Measurements from ENCODE around the gene GLT8D2. TPM values are rescaled to one million over a fixed set of nuclear protein-coding genes. Genes with fewer than 3 reads are reported as not detected.

GLT8D2 gene
- total and polyA plus RNA-seq, 7 experiments from 2014 or later = 0.15 to 0.43 TPM; not detected in 5

- Histone ChIP-seq H3K4me3 (ENCODE audit: low read length) (no peak overlapping the region), H3K9me3 (ENCODE audit: control insufficient read depth in 2 of 3, low read length in 3 of 3) (no peaks in the 10 kb centered on the region), H3K36me3 (ENCODE audit: control insufficient read depth in 2 of 3, insufficient read depth in 3 of 3, low read length in 3 of 3) (peaks cover 7 to 62% (median 17%) of the 10 kb centered on the region in 3 experiments), H3K27me3 (ENCODE audit: control insufficient read depth in 2 of 2, insufficient read depth in 2 of 2, low read length in 2 of 2) (no peaks in the 10 kb centered on the region), H3K27ac (ENCODE audit: low read depth, low read length) (no peak overlapping the region), H3K4me1 (ENCODE audit: control insufficient read depth in 2 of 2, insufficient read depth in 2 of 2, low read length in 2 of 2) (no peaks in the 10 kb centered on the region)
- Mint-ChIP-seq H3K36me3 (peaks cover 0 to 30% (median 15%) of the 10 kb centered on the region in 5 donors), H3K27ac (peak overlapping the region in 4 of 9 donors; percentile 8 to 83 (median 42)), H3K9me3 (peaks cover 0 to 2% (median 0%) of the 10 kb centered on the region in 11 donors), H3K27me3 (no peaks in the 10 kb centered on the region), H3K4me1 (peaks cover 8 to 30% (median 20%) of the 10 kb centered on the region in 7 donors), H3K4me3 (no peak overlapping the region)
- intact Hi-C loops (cut with micrococcal nuclease) = no loop called here
- CTCF ChIA-PET = no interaction called here
- no peak for ATAC-seq
- POLR2A ChIA-PET = no interaction called here
- DNase-seq = no peak
Measured at GRCh38 chr12:103978384-103978982, 71.5 kb downstream of the GLT8D2 start.

GRCh38 chr12:103975368-103975767 lies 74.6 kb downstream of the GLT8D2 start:
- Mint-ChIP-seq H3K27me3 (no peaks in the 10 kb centered on the region), H3K36me3 (peaks cover 0 to 21% (median 11%) of the 10 kb centered on the region in 5 donors), H3K27ac (peak overlapping the region in 2 of 9 donors; percentile 67 to 82), H3K4me3 (no peak overlapping the region), H3K9me3 (peaks cover 0 to 2% (median 0%) of the 10 kb centered on the region in 11 donors), H3K4me1 (peaks cover 16 to 58% (median 46%) of the 10 kb centered on the region in 7 donors)
- ATAC-seq = no peak
- no peaks in the 10 kb centered on the region for H3K9me3 ChIP-seq (ENCODE audit: control insufficient read depth in 2 of 3, low read length in 3 of 3)
- intact Hi-C loops (cut with micrococcal nuclease) = no loop called here
- no peaks in the 10 kb centered on the region for H3K4me1 ChIP-seq (ENCODE audit: control insufficient read depth in 2 of 2, insufficient read depth in 2 of 2, low read length in 2 of 2)
- no peaks in the 10 kb centered on the region for H3K27me3 ChIP-seq (ENCODE audit: control insufficient read depth in 2 of 2, insufficient read depth in 2 of 2, low read length in 2 of 2)
- peaks cover 0 to 33% (median 5%) of the 10 kb centered on the region in 3 experiments for H3K36me3 ChIP-seq (ENCODE audit: control insufficient read depth in 2 of 3, insufficient read depth in 3 of 3, low read length in 3 of 3)
- ChIA-PET POLR2A (no interaction called here), CTCF (no interaction called here)
- no peak overlapping the region for H3K4me3 ChIP-seq (ENCODE audit: low read length)
- no peak for DNase-seq
- no peak overlapping the region for H3K27ac ChIP-seq (ENCODE audit: low read depth, low read length)

GRCh38 chr12:103973909-103974308 lies 76.1 kb downstream of the GLT8D2 start:
- no peaks in the 10 kb centered on the region for H3K9me3 ChIP-seq (ENCODE audit: control insufficient read depth in 2 of 3, low read length in 3 of 3)
- Mint-ChIP-seq H3K4me3 (peak overlapping the region in 1 of 10 donors; percentile 35), H3K9me3 (peaks cover 0 to 2% (median 0%) of the 10 kb centered on the region in 11 donors), H3K36me3 (peaks cover 0 to 23% (median 11%) of the 10 kb centered on the region in 5 donors), H3K27ac (peak overlapping the region in 4 of 9 donors; percentile 45 to 70 (median 56)), H3K27me3 (no peaks in the 10 kb centered on the region), H3K4me1 (peaks cover 18 to 68% (median 61%) of the 10 kb centered on the region in 7 donors)
- ChIA-PET POLR2A (interaction anchor here (0.8 to 2.0 kb wide), 3 partner anchors 8 to 44 kb away, joined by 3 to 9 read pairs (median 8); partner anchors contain the start of gene HSP90B1), CTCF (interaction anchor here (0.6 kb wide), 1 partner anchor 147 kb away, joined by 8 read pairs; no protein-coding TSS in a partner anchor)
- DNase-seq = no peak
- peaks cover 9 to 14% of the 10 kb centered on the region in 2 donors for H3K4me1 ChIP-seq (ENCODE audit: control insufficient read depth in 2 of 2, insufficient read depth in 2 of 2, low read length in 2 of 2)
- H3K36me3 ChIP-seq (ENCODE audit: control insufficient read depth in 2 of 3, insufficient read depth in 3 of 3, low read length in 3 of 3) = peaks cover 0 to 24% (median 5%) of the 10 kb centered on the region in 3 experiments
- ATAC-seq = no peak
- no peaks in the 10 kb centered on the region for H3K27me3 ChIP-seq (ENCODE audit: control insufficient read depth in 2 of 2, insufficient read depth in 2 of 2, low read length in 2 of 2)
- intact Hi-C loops (cut with micrococcal nuclease) = no loop called here
- no peak overlapping the region for H3K4me3 ChIP-seq (ENCODE audit: low read length)
- H3K27ac ChIP-seq (ENCODE audit: low read depth, low read length) = no peak overlapping the region

GRCh38 chr12:103969391-103969790 lies 80.6 kb downstream of the GLT8D2 start:
- peaks cover 31 to 38% of the 10 kb centered on the region in 2 donors for H3K4me1 ChIP-seq (ENCODE audit: control insufficient read depth in 2 of 2, insufficient read depth in 2 of 2, low read length in 2 of 2)
- peaks cover 0 to 17% (median 0%) of the 10 kb centered on the region in 3 experiments for H3K36me3 ChIP-seq (ENCODE audit: control insufficient read depth in 2 of 3, insufficient read depth in 3 of 3, low read length in 3 of 3)
- H3K27ac ChIP-seq (ENCODE audit: low read depth, low read length) = no peak overlapping the region
- ChIA-PET CTCF (interaction anchor here (0.6 kb wide), 1 partner anchor 140 kb away, joined by 3 read pairs; no protein-coding TSS in a partner anchor), POLR2A (interaction anchor here (1.1 to 9.4 kb wide), 4 partner anchors 13 to 54 kb away, joined by 3 to 124 read pairs (median 8); partner anchors contain the start of gene HSP90B1)
- H3K4me3 ChIP-seq (ENCODE audit: low read length) = no peak overlapping the region
- DNase-seq (no peak), ATAC-seq (no peak)
- intact Hi-C loops (cut with micrococcal nuclease) = loop anchor here (5.0 to 10.0 kb wide), 3 partner anchors 138 to 1365 kb away; partner anchors contain the start of gene C12orf75 (in 1 of the 2)
- no peaks in the 10 kb centered on the region for H3K27me3 ChIP-seq (ENCODE audit: control insufficient read depth in 2 of 2, insufficient read depth in 2 of 2, low read length in 2 of 2)
- Mint-ChIP-seq H3K9me3 (peaks cover 0 to 3% (median 0%) of the 10 kb centered on the region in 11 donors), H3K27me3 (no peaks in the 10 kb centered on the region), H3K36me3 (peaks cover 0 to 17% (median 3%) of the 10 kb centered on the region in 5 donors), H3K4me1 (peaks cover 41 to 95% (median 80%) of the 10 kb centered on the region in 7 donors), H3K27ac (peak overlapping the region in 2 of 9 donors; percentile 21 to 49), H3K4me3 (peak overlapping the region in 5 of 10 donors; percentile 0 to 50 (median 8))
- H3K9me3 ChIP-seq (ENCODE audit: control insufficient read depth in 2 of 3, low read length in 3 of 3) = no peaks in the 10 kb centered on the region

GRCh38 chr12:103966736-103967135 lies 83.3 kb downstream of the GLT8D2 start:
- Histone ChIP-seq H3K9me3 (ENCODE audit: control insufficient read depth in 2 of 3, low read length in 3 of 3) (no peaks in the 10 kb centered on the region), H3K4me1 (ENCODE audit: control insufficient read depth in 2 of 2, insufficient read depth in 2 of 2, low read length in 2 of 2) (peaks cover 31 to 41% of the 10 kb centered on the region in 2 donors), H3K36me3 (ENCODE audit: control insufficient read depth in 2 of 3, insufficient read depth in 3 of 3, low read length in 3 of 3) (peaks cover 0 to 14% (median 0%) of the 10 kb centered on the region in 3 experiments), H3K27ac (ENCODE audit: low read depth, low read length) (peak overlapping the region; percentile 94), H3K4me3 (ENCODE audit: low read length) (peak overlapping the region; percentile 87), H3K27me3 (ENCODE audit: control insufficient read depth in 2 of 2, insufficient read depth in 2 of 2, low read length in 2 of 2) (no peaks in the 10 kb centered on the region)
- intact Hi-C loops (cut with micrococcal nuclease) = loop anchor here (5.0 to 10.0 kb wide), 3 partner anchors 141 to 1368 kb away; partner anchors contain the start of gene C12orf75 (in 1 of the 2)
- Mint-ChIP-seq H3K27me3 (no peaks in the 10 kb centered on the region), H3K36me3 (peaks cover 0 to 14% (median 3%) of the 10 kb centered on the region in 5 donors), H3K4me3 (peak overlapping the region; percentile 92 to 99 (median 97)), H3K9me3 (peaks cover 0 to 3% (median 0%) of the 10 kb centered on the region in 11 donors), H3K27ac (peak overlapping the region; percentile 96 to 100 (median 99)), H3K4me1 (peaks cover 38 to 77% (median 66%) of the 10 kb centered on the region in 7 donors)
- CTCF ChIA-PET = interaction anchor here (1.7 to 1.8 kb wide), 2 partner anchors 31 to 142 kb away, joined by 5 to 10 read pairs; no protein-coding TSS in a partner anchor
- POLR2A ChIA-PET = interaction anchor here (0.5 to 9.4 kb wide), 10 partner anchors 7 to 1140 kb away, joined by 3 to 165 read pairs (median 9); partner anchors contain the start of genes HCFC2, HSP90B1, NFYB and WASHC4
- ATAC-seq (no peak), DNase-seq (no peak)
